Heart right ventricle (tissue), 16 donors: ENCODE data around the gene KBTBD6. TPM values are rescaled to one million over a fixed set of nuclear protein-coding genes. Genes with fewer than 3 reads are reported as not detected.
"Not testable (repeated sequence)": the region's sequence is repeated elsewhere in the genome, so short reads cannot be mapped to it uniquely, and the experiment has no call there.

Source experiments
- ATAC-seq, 8 donors: fragments of 200-7000 bp; cut with Tn5 transposase; one replicate each; pipeline ENCODE4 v1.9.1; 2020; ENCODE audit warnings: mild to moderate bottlenecking in 8 of 8, moderate library complexity in 8 of 8, moderate number of reproducible peaks in 1 of 8
- DNase-seq, 2 donors: peaks; one replicate each; pipeline ENCODE4 v3.0.0-alpha.2; 2020
- H3K27ac ChIP-seq, 10 donors: fragments of 200-600 bp; sonication (generic) in 2 of 10; one replicate each; pipeline versions ENCODE4 v1.5.0 to v1.8.0; 2020 to 2022; ENCODE audit warnings: mild to moderate bottlenecking in 3 of 10
- H3K27me3 ChIP-seq, 7 donors: fragments of 200-600 bp; one replicate each; pipeline ENCODE4 v1.8.0; 2021 to 2022; ENCODE audit warnings: mild to moderate bottlenecking in 2 of 7
- H3K36me3 ChIP-seq, 9 donors: fragments of 200-600 bp; sonication (generic) in 1 of 9; one replicate each; pipeline versions ENCODE4 v1.5.0 to v1.8.0; 2020 to 2022; ENCODE audit warnings: mild to moderate bottlenecking in 2 of 9
- H3K4me1 ChIP-seq, 9 donors: fragments of 200-600 bp; sonication (generic) in 1 of 9; one replicate each; pipeline versions ENCODE4 v1.5.0 to v1.8.0; 2020 to 2022; ENCODE audit warnings: mild to moderate bottlenecking in 4 of 9
- H3K4me3 ChIP-seq, 10 donors: fragments of 200-600 bp; sonication (generic) in 2 of 10; one replicate each; pipeline versions ENCODE4 v1.5.0 to v1.8.0; 2020 to 2022; ENCODE audit warnings: mild to moderate bottlenecking in 7 of 10, moderate library complexity in 2 of 10
- H3K9me3 ChIP-seq, 11 donors: fragments of 200-600 bp in 10 of 11; sonication (generic) in 2 of 11; one replicate each; pipeline versions ENCODE4 v1.5.0 to v1.8.0; 2013 to 2022; ENCODE audit warnings: mild to moderate bottlenecking in 2 of 11, control low read depth in 1 of 11, moderate library complexity in 1 of 11
- WGBS, 2 donors: extraction: QIAGEN DNeasy Blood & Tissue Kit; methylation state at CpG; one replicate each; pipeline ENCODE4 v1.1.7; 2013; ENCODE audit warnings: inconsistent platforms in 1 of 2; 5-methylcytosine and 5-hydroxymethylcytosine counted together
- intact Hi-C, 10 donors: fragments of 100-400 bp; cut with DNase I; formaldehyde crosslinking; loops; one replicate each; pipeline versions ENCODE4 v1.11.1 to v1.14.2; 2022
- polyA plus RNA-seq, 2 donors: library from polyadenylated mRNA; stranded (reverse); fragments of 200-250 nt; gene quantifications; one replicate each; pipeline ENCODE4 v1.2.3, GENCODE V29; 2013
- total RNA-seq, 10 donors: library from RNA; stranded (reverse); fragmentation: NEBNext Ultra II Directional in 3 of 10; extraction: Animal tissue kit (Norgen Biotek cat#: 25700) in 3 of 10; gene quantifications; one replicate each; pipeline versions ENCODE4 v1.2.1 to v1.2.4, GENCODE V29; 2021 to 2023
- TF ChIP-seq, protein P1 (sequence below), 9 donors: fragments of 200-600 bp; sonication (generic) in 2 of 9; IDR thresholded peaks; one replicate each; pipeline versions ENCODE4 v1.5.0 to v1.8.0; 2021 to 2022; ENCODE audit warnings: antibody characterized with exemption in 9 of 9, mild to moderate bottlenecking in 5 of 9, moderate library complexity in 1 of 9
- donor health status: Arrhythmogenic right ventricular cardiomyopathy.
- donor health status: ischemic (EF 13 %, LVEDD 7.1; RV severe dilation, severe dysfunction).
- donor health status: healthy with polysubstance abuse.
- donor health status: DM: no; HTN: yes; CAD: no.
- donor health status: DM: no; HTN: no; CAD: no.
- donor health status: ischemic (EF 25% LVEDD 6.9; RV normal size, moderate dysfunction).
- donor health status: ischemic (EF 25% LVEDD 5.7; RV mildly dilated, moderate dysfunction).
- donor health status: healthy.
- donor health status: DM: yes; HTN: yes; CAD: no.
- donor health status: Ischemic cardiomyopathy.
- donor health status: ischemic (EF 35%, LVEDD 5.7; RV mildly dilated, moderate dysfunction).
- donor health status: nonischemic (EF 11% LVEDD 7.7; RV severe dilation, severe dysfunction).
- donor health status: DM: yes; HTN: yes; CAD: no.
- donor health status: PGD.
- donor health status: ischemic (EF 29% LVEDD 5.4; RV normal size, mild dysfunction).
- donor health status: nonischemic (EF 23%, LVEDD 6.1; RV moderate dilation, normal function).

KBTBD6 gene
- total and polyA plus RNA-seq, 12 donors, result 1.9 to 10.6 (median 6.7) TPM

- H3K27ac ChIP-seq, result no peak overlapping the region
- H3K4me3 ChIP-seq, result no peak overlapping the region
- ATAC-seq (no peak), DNase-seq (no peak)
- H3K9me3 ChIP-seq, result peaks cover 0 to 3% (median 0%) of the 10 kb centered on the region in 11 donors
- intact Hi-C loops, result no loop called here
- TF ChIP-seq, protein P1, sequence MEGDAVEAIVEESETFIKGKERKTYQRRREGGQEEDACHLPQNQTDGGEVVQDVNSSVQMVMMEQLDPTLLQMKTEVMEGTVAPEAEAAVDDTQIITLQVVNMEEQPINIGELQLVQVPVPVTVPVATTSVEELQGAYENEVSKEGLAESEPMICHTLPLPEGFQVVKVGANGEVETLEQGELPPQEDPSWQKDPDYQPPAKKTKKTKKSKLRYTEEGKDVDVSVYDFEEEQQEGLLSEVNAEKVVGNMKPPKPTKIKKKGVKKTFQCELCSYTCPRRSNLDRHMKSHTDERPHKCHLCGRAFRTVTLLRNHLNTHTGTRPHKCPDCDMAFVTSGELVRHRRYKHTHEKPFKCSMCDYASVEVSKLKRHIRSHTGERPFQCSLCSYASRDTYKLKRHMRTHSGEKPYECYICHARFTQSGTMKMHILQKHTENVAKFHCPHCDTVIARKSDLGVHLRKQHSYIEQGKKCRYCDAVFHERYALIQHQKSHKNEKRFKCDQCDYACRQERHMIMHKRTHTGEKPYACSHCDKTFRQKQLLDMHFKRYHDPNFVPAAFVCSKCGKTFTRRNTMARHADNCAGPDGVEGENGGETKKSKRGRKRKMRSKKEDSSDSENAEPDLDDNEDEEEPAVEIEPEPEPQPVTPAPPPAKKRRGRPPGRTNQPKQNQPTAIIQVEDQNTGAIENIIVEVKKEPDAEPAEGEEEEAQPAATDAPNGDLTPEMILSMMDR (IDR thresholded peaks at IDR 0.05), result no peak
- no peaks in the 10 kb centered on the region for H3K27me3 ChIP-seq
- 88 to 96% methylated on average over 15 of the region's 15 CpGs for WGBS, 2 donors
- H3K36me3 ChIP-seq, result no peaks in the 10 kb centered on the region
- H3K4me1 ChIP-seq, result no peaks in the 10 kb centered on the region
These were observed 25.5 kb downstream of the KBTBD6 start for GRCh38 chr13:41107104-41107571.

GRCh38 chr13:41099986-41100385 is 32.6 kb downstream of the KBTBD6 start:
- intact Hi-C loops, result no loop called here
- Histone ChIP-seq H3K4me3 (no peak overlapping the region), H3K4me1 (no peaks in the 10 kb centered on the region), H3K9me3 (no peaks in the 10 kb centered on the region), H3K27ac (no peak overlapping the region), H3K27me3 (no peaks in the 10 kb centered on the region), H3K36me3 (no peaks in the 10 kb centered on the region)
- DNase-seq (no peak), ATAC-seq (no peak)
- TF ChIP-seq, protein P1 (IDR thresholded peaks at IDR 0.05), result no peak

DNA sequence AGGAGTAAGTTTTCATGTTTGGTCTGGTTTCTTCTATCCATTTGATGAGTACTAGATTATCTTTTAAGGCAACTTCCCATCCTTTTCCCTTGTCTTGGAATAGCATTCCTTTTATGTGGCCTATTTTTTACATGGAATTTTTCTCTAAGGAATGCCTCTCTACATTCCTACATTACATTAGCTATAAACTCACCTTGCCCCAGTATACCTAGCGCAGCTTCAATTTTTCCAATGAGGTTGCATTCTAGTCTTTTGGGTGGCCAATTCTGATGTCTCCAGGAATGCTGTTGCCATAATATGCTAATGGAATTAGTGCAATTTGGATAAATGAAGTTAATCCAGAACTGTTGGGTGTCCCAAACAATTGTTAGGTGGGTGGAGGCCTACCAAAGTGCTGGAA is 33.8 kb downstream of the KBTBD6 start:
- no peak overlapping the region for H3K27ac ChIP-seq
- H3K4me3 ChIP-seq, result no peak overlapping the region
- no peaks in the 10 kb centered on the region for H3K27me3 ChIP-seq
- intact Hi-C loops, result no loop called here
- ATAC-seq, result no peak
- H3K9me3 ChIP-seq, result no peaks in the 10 kb centered on the region
- TF ChIP-seq, protein P1 (IDR thresholded peaks at IDR 0.05), result no peak
- H3K36me3 ChIP-seq, result no peaks in the 10 kb centered on the region
- 97 to 98% methylated on average over 1 of the region's 1 CpG for WGBS, 2 donors
- H3K4me1 ChIP-seq, result no peaks in the 10 kb centered on the region
- no peak for DNase-seq

DNA sequence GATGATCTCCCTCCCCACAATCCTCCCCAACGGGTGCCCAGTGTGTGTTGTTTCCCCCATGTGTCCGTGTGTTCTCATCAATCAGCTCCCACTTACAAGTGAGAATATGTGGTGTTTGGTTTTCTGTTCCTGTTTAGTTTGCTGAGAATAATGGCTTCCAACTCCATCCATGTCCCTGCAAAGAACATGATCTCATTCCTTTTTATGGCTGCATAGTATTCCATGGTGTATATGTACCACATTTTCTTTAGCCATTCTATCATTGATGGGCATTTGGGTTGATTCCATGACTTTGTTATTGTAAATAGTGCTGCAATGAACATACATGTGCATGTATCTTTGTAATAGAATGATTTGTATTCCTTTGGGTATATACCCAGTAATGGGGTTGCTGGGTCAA is 36.9 kb downstream of the KBTBD6 start:
- intact Hi-C loops, result not testable (repeated sequence)
- WGBS, 2 donors, result 93% methylated on average over 2 of the region's 2 CpGs

DNA sequence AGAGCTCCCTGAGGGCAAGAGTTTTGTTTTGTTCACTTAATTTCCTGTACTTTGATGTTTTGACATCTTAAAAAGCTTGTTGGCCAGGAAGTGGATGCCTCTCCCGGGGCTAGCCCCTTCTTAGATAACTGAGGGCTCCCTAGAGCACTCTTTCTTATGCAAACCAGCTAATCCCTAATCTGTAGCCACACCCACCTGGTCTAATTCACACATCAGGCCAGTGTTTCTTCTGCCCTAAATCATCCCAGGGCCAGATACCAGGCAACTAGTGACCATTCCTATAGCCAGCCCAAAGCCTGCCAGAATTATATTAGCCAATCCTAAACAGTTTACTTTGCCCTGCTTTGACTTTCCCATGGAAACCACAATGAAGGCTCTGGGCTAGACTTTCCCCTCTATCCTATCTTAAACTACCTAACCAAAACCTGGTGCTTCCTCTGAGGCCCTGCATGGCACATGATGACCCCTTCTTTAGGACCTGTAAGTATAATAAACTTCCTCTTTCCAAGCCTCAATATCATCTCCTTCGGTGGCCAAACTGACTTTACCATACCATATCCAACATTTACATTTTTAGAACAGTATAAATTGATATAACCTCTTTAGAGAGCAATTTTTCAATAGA is 46.5 kb downstream of the KBTBD6 start:
- Histone ChIP-seq H3K4me1 (no peaks in the 10 kb centered on the region), H3K36me3 (peaks cover 0 to 51% (median 10%) of the 10 kb centered on the region in 9 donors), H3K4me3 (no peak overlapping the region), H3K9me3 (no peaks in the 10 kb centered on the region), H3K27ac (no peak overlapping the region), H3K27me3 (no peaks in the 10 kb centered on the region)
- DNase-seq (no peak), ATAC-seq (no peak)
- intact Hi-C loops, result no loop called here
- TF ChIP-seq, protein P1 (IDR thresholded peaks at IDR 0.05), result no peak
- 56 to 72% methylated on average over 2 of the region's 2 CpGs for WGBS, 2 donors

More for the DNA sequence above, 36.9 kb downstream of the KBTBD6 start:
- not testable (repeated sequence) for ATAC-seq, H3K9me3 ChIP-seq, H3K4me3 ChIP-seq, H3K36me3 ChIP-seq, H3K27ac ChIP-seq, DNase-seq, H3K4me1 ChIP-seq, H3K27me3 ChIP-seq
